DMS114 treated with DMSO at 0.1 percent for 48 hours (cell line): ENCODE measurements around the gene GRN.
A peak's percentile ranks its signal among the peaks of the same experiment; 100 is the strongest.
"Not testable (repeated sequence)": the region's sequence is repeated elsewhere in the genome, so short reads cannot be mapped to it uniquely, and the experiment has no call there.

Experiments used
- DNase-seq: peaks from one replicate; lab custom pipeline; 2025; ENCODE audit not compliant: unreplicated experiment; lab: John Stamatoyannopoulos, UW

The GRN gene

GRCh38 chr17:44360826-44361225, 15.7 kb downstream of the GRN start:
- no peak for DNase-seq

GRCh38 chr17:44361292-44362260, 16.5 kb downstream of the GRN start:
- DNase-seq = no peak

GRCh38 chr17:44362459-44362948, 17.4 kb downstream of the GRN start:
- DNase-seq = no peak

DNA sequence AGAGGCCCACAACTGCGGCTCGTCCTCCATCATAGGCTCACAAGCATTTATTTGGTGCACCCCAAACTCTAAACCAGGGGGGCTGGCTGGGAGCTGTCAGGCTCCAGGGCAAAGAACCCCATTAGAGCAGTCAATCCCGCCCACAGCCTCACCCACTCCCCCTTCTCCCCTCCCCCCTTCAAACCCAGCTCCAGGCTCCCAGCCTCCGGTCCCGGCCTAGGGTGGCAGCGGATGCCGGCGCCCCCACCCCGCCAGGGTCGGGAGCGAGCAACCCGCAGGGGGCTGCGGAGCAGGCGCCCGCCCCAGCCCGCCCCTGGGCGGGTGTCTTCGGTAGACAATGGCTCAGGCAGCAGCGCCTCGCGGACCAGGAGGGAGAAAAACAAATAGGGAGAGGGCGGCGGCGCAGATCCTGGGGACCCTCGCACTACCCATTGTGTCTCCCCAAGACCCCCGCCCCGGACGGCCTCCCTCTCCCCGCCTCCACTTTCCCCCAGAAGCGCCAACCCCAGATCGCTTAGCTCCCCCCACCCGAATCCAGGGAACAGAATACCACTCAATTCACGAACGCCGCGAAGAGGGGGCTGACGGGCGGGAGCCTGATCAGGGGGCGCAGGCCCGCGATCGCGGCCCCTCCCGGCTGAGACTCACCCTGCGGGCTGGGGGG, 18.0 kb downstream of the GRN start:
- DNase-seq = no peak

DNA sequence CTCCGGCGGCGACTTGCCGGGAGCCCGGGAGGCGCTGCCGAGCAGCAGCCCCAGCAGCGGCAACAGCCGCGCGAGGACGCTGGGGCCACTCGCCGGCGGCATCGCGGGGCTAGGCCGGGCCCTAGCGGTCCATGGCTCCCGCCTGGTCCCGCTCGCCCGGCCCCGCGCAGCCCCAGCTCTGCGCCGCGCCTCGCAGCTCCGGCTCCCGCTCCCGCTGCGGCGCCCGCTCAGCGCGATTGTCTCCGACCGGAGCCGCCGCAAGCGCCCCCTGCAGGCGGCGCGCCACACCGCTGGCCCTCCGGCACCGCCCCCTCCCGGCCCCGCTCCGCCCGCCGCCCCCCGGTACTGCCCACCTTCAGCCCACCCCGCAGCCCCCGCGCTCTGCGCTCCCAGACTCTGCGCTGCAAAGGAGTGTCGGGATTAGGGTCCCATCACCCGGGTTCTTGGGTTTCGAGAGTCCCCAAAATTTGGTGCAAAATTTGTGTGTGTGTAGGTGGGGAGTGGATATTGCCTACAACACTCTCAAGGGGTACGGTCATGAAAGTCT, 18.6 kb downstream of the GRN start, which contains the start of gene FAM171A2:
TSS of gene FAM171A2 (minus strand) at position 241 of the 547 bp plus-strand sequence. CDS start at position 102, 139 bp downstream.
- DNase-seq = peak; percentile 14

- DNase-seq = not testable (repeated sequence)
Observed at GRCh38 chr17:44365051-44365450, 19.9 kb downstream of the GRN start.

- no peak for DNase-seq
Observed at GRCh38 chr17:44367231-44367979, 22.3 kb downstream of the GRN start.

DNA sequence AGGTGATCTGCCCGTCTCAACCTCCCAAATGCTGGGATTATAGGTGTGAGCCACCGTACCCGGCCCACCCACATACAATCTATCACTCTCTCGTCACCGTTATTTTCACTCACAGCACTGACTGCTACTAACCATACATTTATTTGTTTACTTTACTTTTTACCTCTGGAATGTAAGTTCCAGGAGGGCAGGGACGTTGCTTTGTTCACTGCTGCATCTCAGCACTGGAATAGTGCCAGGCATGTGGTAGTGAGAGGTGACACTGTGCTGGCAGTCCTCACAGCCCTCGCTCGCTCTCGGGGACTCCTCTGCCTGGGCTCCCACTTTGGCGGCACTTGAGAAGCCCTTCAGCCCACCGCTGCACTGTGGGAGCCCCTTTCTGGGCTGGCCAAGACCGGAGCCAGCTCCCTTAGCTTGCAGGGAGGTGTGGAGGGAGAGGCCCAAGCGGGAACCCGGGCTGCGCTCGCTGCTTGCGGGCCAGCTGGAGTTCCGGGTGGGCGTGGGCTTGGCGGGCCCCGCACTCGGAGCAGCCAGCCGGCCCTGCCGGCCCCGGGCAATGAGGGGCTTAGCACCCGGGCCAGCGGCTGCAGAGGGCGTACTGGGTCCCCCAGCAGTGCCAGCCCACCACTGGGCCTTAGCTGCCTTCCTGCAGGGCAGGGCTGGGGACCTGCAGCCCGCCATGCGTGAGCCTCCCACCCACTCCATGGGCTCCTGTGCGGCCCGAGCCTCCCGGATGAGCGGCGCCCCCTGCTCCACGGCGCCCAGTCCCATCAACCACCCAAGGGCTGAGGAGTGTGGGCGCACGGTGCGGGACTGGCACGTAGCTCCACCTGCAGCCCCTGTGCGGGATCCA, 23.5 kb downstream of the GRN start:
- not testable (repeated sequence) for DNase-seq

DNA sequence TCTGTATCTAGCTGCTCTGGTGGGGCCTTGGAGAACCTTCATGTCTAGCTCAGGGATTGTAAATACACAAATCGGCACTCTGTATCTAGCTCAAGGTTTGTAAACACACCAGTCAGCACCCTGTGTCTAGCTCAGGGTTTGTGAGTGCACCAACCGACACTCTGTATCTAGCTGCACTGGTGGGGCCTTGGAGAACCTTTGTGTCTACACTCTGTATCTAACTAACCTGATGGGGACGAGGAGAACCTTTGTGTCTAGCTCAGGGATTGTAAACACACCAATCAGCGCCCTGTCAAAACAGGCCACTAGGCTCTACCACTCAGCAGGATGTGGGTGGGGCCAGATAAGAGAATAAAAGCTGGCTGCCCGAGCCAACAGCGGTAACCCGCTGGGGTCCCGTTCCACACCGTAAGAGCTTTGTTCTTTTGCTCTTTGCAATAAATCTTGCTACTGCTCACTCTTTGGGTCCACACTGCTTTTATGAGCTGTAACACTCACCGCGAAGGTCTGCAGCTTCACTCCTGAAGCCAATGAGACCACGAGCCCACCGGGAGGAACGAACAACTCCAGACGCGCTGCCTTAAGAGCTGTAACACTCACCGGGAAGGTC, 24.4 kb downstream of the GRN start:
- DNase-seq = not testable (repeated sequence)

- no peak for DNase-seq
Observed at GRCh38 chr17:44372036-44372435, 26.9 kb downstream of the GRN start.

DNA sequence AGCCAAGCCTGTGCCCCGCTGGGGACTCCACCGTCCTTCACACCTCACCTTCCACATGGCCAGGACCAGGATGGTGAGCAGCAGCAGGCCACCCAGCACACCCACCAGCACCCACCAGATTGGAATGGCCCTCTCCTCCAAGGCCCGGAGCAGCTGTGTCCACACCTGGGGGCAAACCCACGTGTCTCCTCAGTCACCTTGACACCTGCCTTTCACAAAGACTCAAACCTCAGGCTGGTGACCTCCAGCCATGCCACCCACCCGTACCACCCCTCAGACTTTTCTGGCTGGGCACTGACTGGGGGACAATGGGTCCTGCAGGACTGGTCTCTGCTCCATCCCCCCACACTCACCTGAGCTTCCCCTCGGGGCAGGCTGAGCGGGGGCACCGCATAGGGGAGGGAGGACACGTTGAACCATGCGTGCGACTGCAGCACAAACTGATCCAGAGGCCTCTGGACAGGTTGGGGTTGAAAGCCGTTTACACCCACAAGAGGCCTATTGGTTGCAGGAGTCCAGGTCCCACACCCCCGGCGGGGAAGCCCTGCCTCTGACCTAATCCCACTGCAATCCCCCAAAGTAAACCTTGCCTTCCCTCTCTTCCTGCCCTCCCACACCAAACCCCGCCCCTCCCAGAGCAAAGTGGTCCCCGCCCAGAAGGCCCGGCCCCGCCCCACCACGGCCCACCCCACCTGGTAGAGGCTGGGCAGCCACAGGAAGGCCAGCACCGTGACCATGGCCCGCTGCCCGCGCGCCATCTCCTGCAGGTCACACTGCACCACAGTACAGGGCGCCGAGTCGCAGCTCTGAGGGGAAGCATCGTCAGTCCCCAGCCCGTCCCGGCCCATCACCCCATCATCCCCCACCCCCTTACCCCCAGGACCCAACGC, 29.4 kb downstream of the GRN start:
- DNase-seq = no peak

DNA sequence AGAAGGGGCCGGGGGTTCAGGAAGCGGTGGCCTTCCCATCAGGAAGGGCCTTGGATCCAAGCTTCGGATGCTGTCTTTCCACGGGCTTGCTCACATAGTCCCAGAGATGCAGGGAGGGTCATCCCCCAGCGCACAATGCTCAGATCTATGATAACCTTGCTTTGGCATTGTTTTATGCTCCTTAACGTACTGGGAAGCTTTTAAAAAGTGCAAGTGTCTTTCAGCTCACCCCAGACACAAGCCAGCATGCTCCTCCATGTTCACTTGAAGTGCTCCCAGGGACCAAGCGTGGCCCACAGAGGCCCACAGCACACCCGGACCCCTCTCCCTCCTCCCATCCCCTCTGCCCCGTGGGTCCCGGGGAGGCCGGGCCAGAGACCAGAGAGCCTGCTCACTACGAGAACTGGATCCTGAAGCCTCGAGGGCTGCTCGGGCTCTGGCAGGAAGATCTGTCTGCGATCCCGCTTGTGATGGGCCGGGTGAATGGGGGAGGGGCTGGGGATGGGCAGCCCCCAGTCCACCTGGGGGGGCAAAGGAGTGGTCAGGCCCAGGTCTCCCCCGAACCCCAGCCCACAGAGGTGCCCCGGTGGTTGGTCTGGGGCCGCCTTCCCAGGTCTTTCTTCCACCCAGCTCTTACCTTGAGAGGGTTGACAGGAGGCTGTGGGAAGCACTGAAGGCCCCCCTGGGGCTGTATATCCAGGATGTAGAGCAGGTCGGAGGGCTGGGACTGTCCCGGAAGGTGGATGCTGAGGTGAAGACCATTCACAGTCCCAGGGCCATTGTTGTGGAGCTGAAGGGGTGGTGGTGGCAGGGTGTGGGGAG, 30.3 kb downstream of the GRN start:
- no peak for DNase-seq

DNA sequence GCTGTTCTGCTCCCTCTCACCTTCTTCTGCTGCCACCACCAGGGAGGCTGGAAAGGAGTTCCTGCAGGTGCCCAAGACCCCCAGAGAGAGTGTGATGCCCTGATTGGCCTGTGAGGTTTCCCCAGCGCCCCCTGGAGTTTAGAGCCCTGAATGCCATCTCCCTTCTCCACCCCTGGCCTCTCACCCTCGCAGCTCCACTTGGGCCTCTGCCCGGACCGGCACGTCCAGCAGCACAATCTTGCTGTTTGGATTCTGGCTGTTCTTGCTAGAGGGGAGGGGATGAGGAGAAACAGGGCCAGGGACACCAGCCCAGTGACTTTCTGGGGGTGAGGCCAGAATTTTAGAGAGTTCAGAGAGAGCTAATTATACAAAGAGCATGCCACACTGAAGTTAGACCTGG, 31.0 kb downstream of the GRN start:
- DNase-seq = no peak

DNA sequence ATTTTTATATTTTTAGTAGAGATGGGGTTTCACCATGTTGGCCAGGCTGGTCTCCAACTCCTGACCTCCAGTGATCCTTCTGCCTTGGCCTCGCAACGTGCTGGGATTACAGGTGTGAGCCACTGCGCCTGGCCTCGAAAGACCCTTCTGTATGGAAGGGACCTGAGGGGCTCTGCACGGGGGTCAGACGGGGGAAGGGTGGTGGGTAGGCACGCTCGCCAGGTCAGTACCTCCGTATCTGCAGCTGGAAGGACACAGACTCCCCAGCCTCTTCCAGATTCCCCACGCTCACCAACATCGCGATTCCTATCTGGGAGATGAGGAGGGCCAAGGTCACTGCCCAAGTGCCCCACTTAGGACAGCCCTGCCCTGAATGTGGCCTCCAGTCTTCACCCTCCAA, 31.7 kb downstream of the GRN start:
- no peak for DNase-seq

- no peak for DNase-seq
Observed at GRCh38 chr17:44378171-44378705, 33.1 kb downstream of the GRN start.

DNA sequence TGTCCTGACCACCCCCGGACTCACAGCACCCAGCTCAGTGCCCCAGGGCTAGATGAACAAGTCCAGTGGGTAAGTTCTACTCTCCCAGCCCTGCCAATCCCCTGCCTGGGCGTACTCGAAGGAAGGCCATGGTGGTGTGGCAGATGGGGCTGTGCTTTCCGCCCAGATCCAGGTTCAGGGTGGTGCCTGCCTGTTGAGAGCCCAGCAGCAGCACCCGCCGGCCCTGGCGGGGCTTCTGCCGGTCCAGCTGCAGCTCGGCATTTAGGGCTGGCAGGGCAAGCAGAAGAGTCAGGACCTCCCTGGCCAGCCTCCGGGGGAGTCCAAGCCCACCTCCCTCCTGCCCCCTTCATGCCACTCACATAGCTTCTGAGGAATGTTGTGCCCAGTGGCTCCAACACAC, 34.8 kb downstream of the GRN start:
- DNase-seq = no peak

DNA sequence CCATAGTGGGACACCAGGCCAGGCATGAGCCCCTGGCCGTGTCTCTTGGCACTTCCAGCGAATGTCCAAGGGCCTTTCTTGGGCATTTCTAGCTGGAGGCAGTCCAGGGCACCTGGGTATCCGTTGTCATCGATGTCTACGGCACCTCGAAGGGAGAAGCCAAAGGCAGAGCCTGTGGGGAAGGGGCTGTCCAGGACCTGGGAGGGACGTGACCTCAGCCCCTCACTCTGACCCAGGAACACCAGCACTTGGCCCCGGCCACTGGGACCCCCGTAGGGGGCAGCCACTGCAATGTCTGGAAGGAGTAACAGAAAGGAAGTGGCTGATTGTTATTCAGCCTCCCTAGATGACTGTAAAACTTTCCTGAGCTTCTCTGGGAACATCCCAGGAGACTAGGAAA, 35.7 kb downstream of the GRN start:
- DNase-seq = no peak
